Neuronal stem cell (in vitro differentiated cells): ENCODE measurements around the gene PC.

ENCODE experiments used
- DNase-seq: peaks from one replicate; pipeline ENCODE4 v3.0.0-alpha.2; 2013; ENCODE audit warnings: low spot score
- H2AFZ ChIP-seq: one replicate; pipeline ENCODE4 v1.6.1; 2013; ENCODE audit warnings: mild to moderate bottlenecking, low read length, inconsistent platforms
- H2AK5ac ChIP-seq: 2 replicates; pipeline ENCODE4 v1.6.1; 2013; ENCODE audit warnings: low read depth, mild to moderate bottlenecking, inconsistent platforms, low read length, moderate library complexity, mixed read lengths
- H2BK120ac ChIP-seq: 2 replicates; pipeline ENCODE4 v1.6.1; 2013; ENCODE audit warnings: low read depth, mild to moderate bottlenecking, inconsistent platforms, low read length, moderate library complexity, mixed read lengths
- H2BK12ac ChIP-seq: one replicate; pipeline ENCODE4 v1.6.1; 2013; ENCODE audit warnings: low read length, inconsistent platforms
- H2BK15ac ChIP-seq: 2 replicates; pipeline ENCODE4 v1.6.1; 2013; ENCODE audit warnings: mild to moderate bottlenecking, low read length, inconsistent platforms, mixed read lengths
- H2BK5ac ChIP-seq: one replicate; pipeline ENCODE4 v1.6.1; 2013; ENCODE audit warnings: inconsistent platforms, mild to moderate bottlenecking, low read length, moderate library complexity
- H3K14ac ChIP-seq: one replicate; pipeline ENCODE4 v1.6.1; 2013; ENCODE audit warnings: low read length, inconsistent platforms
- H3K18ac ChIP-seq: 2 replicates; pipeline ENCODE4 v1.6.1; 2013; ENCODE audit warnings: low read length, inconsistent platforms
- H3K23ac ChIP-seq: 2 replicates; pipeline ENCODE4 v1.6.1; 2013; ENCODE audit warnings: low read depth, mild to moderate bottlenecking, mixed read lengths, low read length, inconsistent platforms; ENCODE audit not compliant: poor library complexity
- H3K27ac ChIP-seq: replicated peaks from 3 replicates; pipeline ENCODE4 v1.5.1; 2013; ENCODE audit warnings: low read length, inconsistent platforms
- H3K27me3 ChIP-seq, 3 experiments: 2 replicates each; pipeline ENCODE4 v1.6.1; 2013; ENCODE audit warnings: low read length in 3 of 3, mild to moderate bottlenecking in 2 of 3, inconsistent platforms in 1 of 3, low read depth in 1 of 3, mixed read lengths in 1 of 3, moderate library complexity in 1 of 3; ENCODE audit not compliant: control insufficient read depth in 3 of 3, insufficient read depth in 3 of 3
- H3K36me3 ChIP-seq, 2 donors: replicated peaks in 1 of 2; 2 replicates each; pipeline ENCODE4 v1.6.1; 2013; ENCODE audit warnings: low read length in 2 of 2; ENCODE audit not compliant: control insufficient read depth in 2 of 2, insufficient read depth in 2 of 2
- H3K4ac ChIP-seq: 2 replicates; pipeline ENCODE4 v1.6.1; 2013; ENCODE audit warnings: inconsistent platforms, mild to moderate bottlenecking, low read length, moderate library complexity
- H3K4me1 ChIP-seq, 2 donors: 1 replicate in 1 of 2; 2 replicates in 1 of 2; pipeline ENCODE4 v1.6.1; 2013; ENCODE audit warnings: low read length in 2 of 2, low read depth in 1 of 2; ENCODE audit not compliant: control insufficient read depth in 2 of 2, insufficient read depth in 1 of 2
- H3K4me2 ChIP-seq: one replicate; pipeline ENCODE4 v1.6.1; 2013; ENCODE audit warnings: mild to moderate bottlenecking, low read length, inconsistent platforms; ENCODE audit not compliant: insufficient read depth, poor library complexity, severe bottlenecking
- H3K4me3 ChIP-seq, 2 donors: 2 replicates each; pipeline ENCODE4 v1.5.1; 2013; ENCODE audit warnings: low read length in 2 of 2, mild to moderate bottlenecking in 2 of 2, inconsistent platforms in 1 of 2, moderate library complexity in 1 of 2
- H3K79me1 ChIP-seq: one replicate; pipeline ENCODE4 v1.6.1; 2013; ENCODE audit warnings: low read depth, mild to moderate bottlenecking, inconsistent platforms, low read length, moderate library complexity
- H3K9ac ChIP-seq: one replicate; pipeline ENCODE4 v1.6.1; 2013; ENCODE audit warnings: mild to moderate bottlenecking, low read depth, low read length, inconsistent platforms; ENCODE audit not compliant: poor library complexity
- H3K9me3 ChIP-seq, 2 donors: replicated peaks in 1 of 2; 2 replicates each; pipeline versions ENCODE3 to v1.6.1; 2013; ENCODE audit warnings: low read length in 2 of 2, mild to moderate bottlenecking in 2 of 2, inconsistent platforms in 1 of 2, low read depth in 1 of 2, mixed read lengths in 1 of 2, moderate library complexity in 1 of 2; ENCODE audit not compliant: control insufficient read depth in 2 of 2, insufficient read depth in 1 of 2
- H4K8ac ChIP-seq: one replicate; pipeline ENCODE4 v1.6.1; 2013; ENCODE audit warnings: low read depth, mild to moderate bottlenecking, inconsistent platforms, low read length, moderate library complexity
- H4K91ac ChIP-seq: one replicate; pipeline ENCODE4 v1.6.1; 2013; ENCODE audit warnings: low read length, low read depth, mild to moderate bottlenecking, inconsistent platforms; ENCODE audit not compliant: poor library complexity
- WGBS, 2 donors: extraction: QIAGEN DNeasy Blood & Tissue Kit; methylation state at CpG; one replicate each; pipeline ENCODE4 v1.1.7; 2013; ENCODE audit warnings: missing lambda C conversion rate in 2 of 2, mixed read lengths in 1 of 2; ENCODE audit not compliant: insufficient read length in 2 of 2, insufficient replicate concordance in 1 of 2; ENCODE audit errors: extremely low coverage in 2 of 2; 5-methylcytosine and 5-hydroxymethylcytosine counted together

The PC gene

DNA sequence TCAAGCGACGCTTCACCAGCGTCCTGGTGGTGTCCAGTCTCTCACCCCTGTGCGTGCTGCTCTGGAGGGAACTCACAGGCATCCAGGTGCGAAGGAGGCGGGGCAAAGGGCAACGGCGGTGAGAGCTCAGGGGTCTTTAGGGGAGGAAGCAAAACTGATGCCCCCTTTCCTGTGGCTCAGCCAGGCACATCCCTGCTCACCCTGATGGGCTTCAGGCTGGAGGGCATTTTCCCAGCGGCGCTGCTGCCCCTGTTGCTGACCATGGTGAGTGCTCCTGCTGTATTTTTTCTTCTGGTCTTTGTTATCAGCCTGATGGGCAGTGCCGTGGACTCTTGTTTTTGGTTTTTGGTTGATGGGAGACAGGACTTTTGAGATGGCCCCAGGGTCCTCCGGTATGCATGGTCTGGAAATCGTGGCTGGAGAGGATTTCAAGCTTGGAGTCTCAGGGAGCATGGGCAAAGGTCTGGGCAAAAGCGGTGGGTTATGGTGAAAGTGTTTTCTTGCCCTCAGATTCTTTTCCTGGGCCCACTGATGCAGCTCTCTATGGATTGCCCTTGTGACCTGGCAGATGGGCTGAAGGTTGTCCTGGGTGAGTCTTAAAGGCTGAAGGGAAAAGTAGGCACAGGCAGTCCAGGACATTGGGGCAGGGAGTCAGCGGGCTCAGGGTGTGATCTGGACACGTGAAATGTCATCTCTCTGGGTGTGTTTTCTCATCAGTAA is 114.2 kb downstream of the PC start:
- Histone ChIP-seq H3K4me2 (peak overlapping the region; percentile 84), H3K36me3 (peaks cover 38 to 68% of the 10 kb centered on the region in 2 donors), H2BK120ac (peak overlapping the region; percentile 81), H4K8ac (peak overlapping the region; percentile 65), H3K4me3 (peak overlapping the region; percentile 90 to 97), H3K4me1 (peaks cover 7 to 9% of the 10 kb centered on the region in 2 donors), H3K18ac (peak overlapping the region; percentile 99), H3K27ac (no peak overlapping the region), H3K9me3 (no peaks in the 10 kb centered on the region), H3K79me1 (peaks cover 18% of the 10 kb centered on the region), H2BK5ac (peak overlapping the region; percentile 87), H3K4ac (peak overlapping the region; percentile 38), H3K9ac (peak overlapping the region; percentile 98), H3K14ac (peak overlapping the region; percentile 94), H3K27me3 (no peaks in the 10 kb centered on the region), H2BK15ac (no peak overlapping the region), H2AK5ac (peak overlapping the region; percentile 86), H2BK12ac (no peak overlapping the region), H4K91ac (peak overlapping the region; percentile 53), H3K23ac (peak overlapping the region; percentile 99), H2AFZ (peak overlapping the region; percentile 99)
- no CpG with 5 or more reads among the region's 16 CpGs for WGBS, 2 donors
- DNase-seq = no peak

DNA sequence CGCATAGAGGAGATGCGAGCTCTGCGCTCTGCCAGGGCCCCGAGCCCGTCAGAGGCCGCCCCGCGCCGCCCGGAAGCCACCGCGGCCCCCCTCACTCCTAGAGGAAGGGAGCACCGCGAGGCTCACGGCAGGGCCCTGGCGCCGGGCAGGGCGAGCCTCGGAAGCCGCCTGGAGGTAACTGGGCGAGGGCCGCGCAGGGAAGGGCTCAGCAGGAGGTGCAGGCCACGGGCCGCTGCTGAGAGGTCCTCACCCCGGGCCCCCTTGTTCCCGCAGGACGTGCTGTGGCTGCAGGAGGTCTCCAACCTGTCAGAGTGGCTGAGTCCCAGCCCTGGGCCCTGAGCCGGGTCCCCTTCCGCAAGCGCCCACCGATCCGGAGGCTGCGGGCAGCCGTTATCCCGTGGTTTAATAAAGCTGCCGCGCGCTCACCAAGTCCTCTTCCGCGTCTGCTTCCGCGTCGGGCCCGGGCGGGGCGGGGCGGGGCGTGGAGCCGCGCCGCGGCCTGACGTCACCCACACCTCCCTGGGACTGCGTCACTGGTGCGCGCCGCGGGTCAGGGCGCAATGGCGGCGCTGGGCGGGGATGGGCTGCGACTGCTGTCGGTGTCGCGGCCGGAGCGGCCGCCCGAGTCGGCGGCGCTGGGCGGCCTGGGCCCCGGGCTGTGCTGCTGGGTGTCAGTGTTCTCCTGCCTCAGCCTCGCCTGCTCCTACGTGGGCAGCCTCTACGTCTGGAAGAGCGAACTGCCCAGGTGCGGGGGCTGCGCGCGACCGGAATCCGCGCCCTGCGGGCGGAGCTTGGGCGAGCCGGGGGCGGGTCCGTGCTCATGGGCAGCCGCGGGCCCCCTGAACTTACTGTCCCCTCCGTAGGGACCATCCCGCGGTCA is 115.0 kb downstream of the PC start, which contains the start of gene RCE1:
Gene RCE1, plus strand, starts transcription at position 546 of the 880 bp plus-strand sequence. Its CDS starts 15 bp downstream, at position 561.
- Histone ChIP-seq H2BK15ac (no peak within 1 kb of the TSS), H3K27me3 (no peaks in the 10 kb centered on the region), H3K4me2 (peak within 1 kb of the TSS; percentile 84), H3K14ac (peak within 1 kb of the TSS; percentile 94), H3K23ac (peak within 1 kb of the TSS; percentile 99), H2AK5ac (peak within 1 kb of the TSS; percentile 86), H3K27ac (peak within 1 kb of the TSS; percentile 75), H3K36me3 (peaks cover 34 to 65% of the 10 kb centered on the region in 2 donors), H4K91ac (peak within 1 kb of the TSS; percentile 53), H3K4ac (peak within 1 kb of the TSS; percentile 84), H2BK12ac (no peak within 1 kb of the TSS), H4K8ac (peak within 1 kb of the TSS; percentile 96), H3K9me3 (no peaks in the 10 kb centered on the region), H2BK5ac (peak within 1 kb of the TSS; percentile 87), H3K4me3 (peak within 1 kb of the TSS; percentile 90 to 97), H2BK120ac (peak within 1 kb of the TSS; percentile 81), H3K4me1 (peaks cover 7 to 9% of the 10 kb centered on the region in 2 donors), H3K18ac (peak within 1 kb of the TSS; percentile 99), H3K79me1 (peaks cover 18% of the 10 kb centered on the region), H2AFZ (peak within 1 kb of the TSS; percentile 99), H3K9ac (peak within 1 kb of the TSS; percentile 98)
- DNase-seq = peak; percentile 91
- WGBS, 2 donors = no CpG with 5 or more reads among the region's 98 CpGs

DNA sequence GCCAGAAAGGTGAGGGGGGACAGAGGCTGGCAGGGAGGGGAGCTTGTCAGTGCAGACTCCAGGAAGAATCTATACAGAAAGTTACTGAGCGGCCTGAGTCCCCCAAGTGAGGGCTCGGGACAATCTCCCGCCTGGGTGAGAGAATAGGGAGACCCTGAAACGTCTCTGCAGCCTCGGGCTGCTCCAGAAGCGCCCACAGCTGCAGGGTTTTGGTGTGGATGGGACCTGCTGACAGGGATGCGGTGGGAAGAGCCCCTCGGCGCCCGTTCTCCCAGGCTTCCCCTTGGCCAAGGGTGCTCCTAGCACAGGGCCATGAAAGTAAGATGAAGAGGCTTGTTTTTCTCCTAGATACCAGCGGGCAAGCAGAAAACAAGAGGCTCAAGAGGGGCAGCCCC is 115.7 kb downstream of the PC start:
- Histone ChIP-seq H3K18ac (peak overlapping the region; percentile 46), H3K23ac (peak overlapping the region; percentile 99), H3K14ac (peak overlapping the region; percentile 31), H3K4ac (no peak overlapping the region), H4K91ac (no peak overlapping the region), H2BK12ac (no peak overlapping the region), H3K9ac (peak overlapping the region; percentile 86), H2AK5ac (peak overlapping the region; percentile 74), H3K4me3 (peak overlapping the region; percentile 90 to 97), H2AFZ (peak overlapping the region; percentile 99), H3K36me3 (peaks cover 33 to 64% of the 10 kb centered on the region in 2 donors), H3K27ac (no peak overlapping the region), H3K4me2 (peak overlapping the region; percentile 84), H2BK15ac (no peak overlapping the region), H3K4me1 (peaks cover 7 to 9% of the 10 kb centered on the region in 2 donors), H3K9me3 (no peaks in the 10 kb centered on the region), H3K79me1 (peaks cover 16% of the 10 kb centered on the region), H2BK5ac (peak overlapping the region; percentile 82), H2BK120ac (no peak overlapping the region), H4K8ac (no peak overlapping the region), H3K27me3 (no peaks in the 10 kb centered on the region)
- WGBS, 2 donors = no CpG with 5 or more reads among the region's 11 CpGs
- DNase-seq = no peak
